ENCODE data around the gene C1orf198.
A peak's percentile ranks its signal among the peaks of the same experiment; 100 is the strongest.
"Not testable (repeated sequence)": the region's sequence is repeated elsewhere in the genome, so short reads cannot be mapped to it uniquely, and the experiment has no call there.

Gene C1orf198

GRCh38 chr1:230861970-230862595 is 6.2 kb downstream of the C1orf198 start:
- no peak for DNase-seq (ENCODE audit: insufficient read length, low spot score)
- FAIRE-seq = no peak

GRCh38 chr1:230861489-230861888 is 6.8 kb downstream of the C1orf198 start:
- DNase-seq (ENCODE audit: insufficient read length, low spot score) (no peak), FAIRE-seq (no peak)

- DNase-seq (ENCODE audit: insufficient read length, low spot score) (no peak), FAIRE-seq (no peak)
Observed at GRCh38 chr1:230860617-230861384, 7.5 kb downstream of the C1orf198 start.

GRCh38 chr1:230858918-230859729 is 9.2 kb downstream of the C1orf198 start:
- FAIRE-seq = peak; percentile 55
- DNase-seq (ENCODE audit: insufficient read length, low spot score) = peak; percentile 44

GRCh38 chr1:230858236-230858820 is 10.0 kb downstream of the C1orf198 start:
- FAIRE-seq (no peak), DNase-seq (ENCODE audit: insufficient read length, low spot score) (no peak)

- DNase-seq (ENCODE audit: insufficient read length, low spot score) = no peak
- FAIRE-seq = no peak
Observed at GRCh38 chr1:230857822-230858221, 10.5 kb downstream of the C1orf198 start.

GRCh38 chr1:230857077-230857476 is 11.2 kb downstream of the C1orf198 start:
- no peak for DNase-seq (ENCODE audit: insufficient read length, low spot score)
- no peak for FAIRE-seq

GRCh38 chr1:230855886-230856285 is 12.4 kb downstream of the C1orf198 start:
- DNase-seq (ENCODE audit: insufficient read length, low spot score) (no peak), FAIRE-seq (no peak)

GRCh38 chr1:230854423-230854822 is 13.9 kb downstream of the C1orf198 start:
- FAIRE-seq = no peak
- no peak for DNase-seq (ENCODE audit: insufficient read length, low spot score)

GRCh38 chr1:230853731-230854130 is 14.6 kb downstream of the C1orf198 start:
- DNase-seq (ENCODE audit: insufficient read length, low spot score) = no peak
- no peak for FAIRE-seq

- DNase-seq (ENCODE audit: insufficient read length, low spot score) (no peak), FAIRE-seq (no peak)
Observed at GRCh38 chr1:230852959-230853358, 15.4 kb downstream of the C1orf198 start.

GRCh38 chr1:230851291-230851691 is 17.0 kb downstream of the C1orf198 start:
- DNase-seq (ENCODE audit: insufficient read length, low spot score) = peak; percentile 74
- FAIRE-seq = peak; percentile 94

GRCh38 chr1:230850547-230850946 is 17.8 kb downstream of the C1orf198 start:
- no peak for DNase-seq (ENCODE audit: insufficient read length, low spot score)

GRCh38 chr1:230849451-230850224 is 18.7 kb downstream of the C1orf198 start:
- FAIRE-seq (no peak), DNase-seq (ENCODE audit: insufficient read length, low spot score) (peak; percentile 68)

More at GRCh38 chr1:230850547-230850946, 17.8 kb downstream of the C1orf198 start:
- no peak for FAIRE-seq

- FAIRE-seq (no peak), DNase-seq (ENCODE audit: insufficient read length, low spot score) (no peak)
Observed at GRCh38 chr1:230848235-230848634, 20.1 kb downstream of the C1orf198 start.

GRCh38 chr1:230845184-230845583 is 23.1 kb downstream of the C1orf198 start:
- FAIRE-seq; DNase-seq (ENCODE audit: insufficient read length, low spot score): not testable (repeated sequence)

- DNase-seq (ENCODE audit: insufficient read length, low spot score) (no peak), FAIRE-seq (no peak)
Observed at GRCh38 chr1:230844561-230844960, 23.8 kb downstream of the C1orf198 start.

- FAIRE-seq (no peak), DNase-seq (ENCODE audit: insufficient read length, low spot score) (no peak)
Observed at GRCh38 chr1:230843503-230844309, 24.6 kb downstream of the C1orf198 start.

- no peak for DNase-seq (ENCODE audit: insufficient read length, low spot score)
- no peak for FAIRE-seq
Observed at GRCh38 chr1:230842801-230843200, 25.5 kb downstream of the C1orf198 start.

Data from HTR-8/SVneo (cell line).